OCI-LY7 (cell line): ENCODE measurements around the gene CARMIL1. TPM values are rescaled to one million over a fixed set of nuclear protein-coding genes. Genes with fewer than 3 reads are reported as not detected.

ENCODE experiments used
- BruUV-seq: library from RNA; stranded (reverse); fragments of 400-500 nt; replicated peaks from 2 replicates; lab custom pipeline; 2021; lab: Mats Ljungman, UMichigan
- CTCF ChIA-PET: fragments of 300-600 bp; sonication (Branson Sonifier 250); formaldehyde crosslinking; loops from one replicate; lab custom pipeline; 2022; ENCODE audit warnings: antibody characterized with exemption; ENCODE audit not compliant: unreplicated experiment; lab: Charles Lee
- POLR2A ChIA-PET: fragments of 300-600 bp; sonication (Branson Sonifier 250); formaldehyde crosslinking; loops from one replicate; lab custom pipeline; 2022; ENCODE audit warnings: antibody characterized with exemption; lab: Charles Lee
- DNase-seq: peaks from one replicate; pipeline ENCODE4 v3.0.0-alpha.2; 2015; ENCODE audit warnings: low spot score
- H2AFZ ChIP-seq: fragments of 200-600 bp; sonication (generic), shearing (Covaris generic); 2 replicates; pipeline ENCODE4 v1.6.1; 2014; ENCODE audit warnings: mild to moderate bottlenecking, antibody characterized with exemption, low read length, moderate library complexity
- H3K27ac ChIP-seq: fragments of 200-600 bp; sonication (generic); 2 replicates; pipeline ENCODE4 v1.5.1; 2014; ENCODE audit warnings: mixed run types, low read depth, mild to moderate bottlenecking, moderate library complexity, low read length, inconsistent platforms; ENCODE audit not compliant: poor library complexity, severe bottlenecking
- H3K36me3 ChIP-seq: fragments of 200-600 bp; sonication (generic); 2 replicates; pipeline ENCODE4 v1.6.1; 2014; ENCODE audit warnings: mild to moderate bottlenecking, antibody characterized with exemption, low read length, moderate library complexity, mixed read lengths; ENCODE audit not compliant: insufficient read depth
- H3K4me1 ChIP-seq: fragments of 200-600 bp; sonication (generic); 2 replicates; pipeline ENCODE4 v1.5.1; 2014; ENCODE audit warnings: mild to moderate bottlenecking, low read length; ENCODE audit not compliant: insufficient read depth, poor library complexity, severe bottlenecking
- H3K4me2 ChIP-seq: fragments of 200-600 bp; sonication (generic); 2 replicates; pipeline ENCODE4 v1.6.1; 2014; ENCODE audit warnings: mild to moderate bottlenecking, low read length
- H3K4me3 ChIP-seq: fragments of 200-600 bp; sonication (generic); 2 replicates; pipeline ENCODE4 v1.5.1; 2014; ENCODE audit warnings: mild to moderate bottlenecking, low read depth, low read length; ENCODE audit not compliant: poor library complexity, severe bottlenecking
- H3K79me2 ChIP-seq: fragments of 200-600 bp; sonication (generic); 2 replicates; pipeline ENCODE4 v1.6.1; 2016; ENCODE audit warnings: low read depth, mild to moderate bottlenecking, low read length, moderate library complexity, mixed read lengths; ENCODE audit not compliant: insufficient read depth
- H3K9me2 ChIP-seq: fragments of 200-600 bp; sonication (generic); 2 replicates; pipeline ENCODE4 v1.6.1; 2016; ENCODE audit warnings: mild to moderate bottlenecking, low read length, mixed read lengths; ENCODE audit not compliant: insufficient read depth
- H3K9me3 ChIP-seq: fragments of 200-600 bp; sonication (generic); 2 replicates; pipeline ENCODE4 v1.6.1; 2014; ENCODE audit warnings: mild to moderate bottlenecking, mixed run types, low read length, mixed read lengths
- H4K20me1 ChIP-seq: fragments of 200-600 bp; sonication (generic); 2 replicates; pipeline ENCODE4 v1.6.1; 2014; ENCODE audit warnings: mild to moderate bottlenecking, antibody characterized with exemption, low read length, moderate library complexity, mixed read lengths; ENCODE audit not compliant: insufficient read depth
- CTCF ChIP-seq: fragments of 200-600 bp; sonication (generic); conservative IDR thresholded peaks from 2 replicates; pipeline ENCODE4 v1.5.1; 2014; ENCODE audit warnings: mild to moderate bottlenecking, antibody characterized with exemption, low read length, moderate library complexity, mixed read lengths
- EZH2phosphoT487 ChIP-seq: fragments of 200-600 bp; sonication (generic); IDR thresholded peaks from 2 replicates; pipeline ENCODE4 v1.6.1; 2018; ENCODE audit warnings: low read depth, borderline replicate concordance, mild to moderate bottlenecking, mixed run types, antibody characterized with exemption, low read length, moderate library complexity, mixed read lengths
- intact Hi-C: fragments of 100-400 bp; cut with micrococcal nuclease; formaldehyde crosslinking; loops from one replicate; pipeline ENCODE4 v1.10.0; 2022; ENCODE audit not compliant: unreplicated experiment
- total RNA-seq, 2 experiments: library from RNA; depleted of rRNA in 1 of 2; stranded (reverse); fragments of >200 nt in 1 of 2; shearing (Covaris generic) in 1 of 2; gene quantifications; 2 replicates each; pipeline ENCODE4 v1.2.3, GENCODE V29; 2014 to 2022

CARMIL1 gene
- total RNA-seq, 2 experiments from 2014 or later: 25.5 to 40.1 TPM

- ChIA-PET POLR2A (interaction anchor here (1.0 kb wide), 3 partner anchors 10 to 19 kb away, joined by 3 to 5 read pairs (median 4); no protein-coding TSS in a partner anchor), CTCF (interaction anchor here (0.7 kb wide), 1 partner anchor 77 kb away, joined by 3 read pairs; no protein-coding TSS in a partner anchor)
- H3K4me2 ChIP-seq: no peak overlapping the region
- no peaks in the 10 kb centered on the region for H3K9me2 ChIP-seq
- H3K4me3 ChIP-seq: no peak overlapping the region
- BruUV-seq: no TSS peak
- H4K20me1 ChIP-seq: no peaks in the 10 kb centered on the region
- H3K36me3 ChIP-seq: peaks cover 34% of the 10 kb centered on the region
- H3K79me2 ChIP-seq: no peaks in the 10 kb centered on the region
- intact Hi-C loops: no loop called here
- no peak for TF ChIP-seq EZH2phosphoT487
- no peak for TF ChIP-seq CTCF
- H3K4me1 ChIP-seq: peaks cover 33% of the 10 kb centered on the region
- DNase-seq: no peak
- H3K9me3 ChIP-seq: peaks cover 7% of the 10 kb centered on the region; the same call in 1 of the 2 replicates
- H3K27ac ChIP-seq: no peak overlapping the region
- H2AFZ ChIP-seq: no peak overlapping the region
Observed at GRCh38 chr6:25446830-25447569, 167.8 kb downstream of the CARMIL1 start.

GRCh38 chr6:25447570-25447929 is 168.4 kb downstream of the CARMIL1 start:
- Histone ChIP-seq H3K4me1 (peaks cover 35% of the 10 kb centered on the region), H2AFZ (no peak overlapping the region), H3K79me2 (no peaks in the 10 kb centered on the region), H3K4me3 (no peak overlapping the region), H3K4me2 (no peak overlapping the region), H4K20me1 (no peaks in the 10 kb centered on the region), H3K36me3 (peaks cover 35% of the 10 kb centered on the region), H3K27ac (no peak overlapping the region), H3K9me2 (no peaks in the 10 kb centered on the region), H3K9me3 (peaks cover 7% of the 10 kb centered on the region; the same call in 1 of the 2 replicates)
- no peak for DNase-seq
- POLR2A ChIA-PET: interaction anchor here (1.0 to 1.5 kb wide), 2 partner anchors 11 to 69 kb away, joined by 3 to 4 read pairs; no protein-coding TSS in a partner anchor
- TF ChIP-seq EZH2phosphoT487 (no peak), CTCF (no peak)
- no TSS peak for BruUV-seq
- intact Hi-C loops: no loop called here
- CTCF ChIA-PET: no interaction called here

DNA sequence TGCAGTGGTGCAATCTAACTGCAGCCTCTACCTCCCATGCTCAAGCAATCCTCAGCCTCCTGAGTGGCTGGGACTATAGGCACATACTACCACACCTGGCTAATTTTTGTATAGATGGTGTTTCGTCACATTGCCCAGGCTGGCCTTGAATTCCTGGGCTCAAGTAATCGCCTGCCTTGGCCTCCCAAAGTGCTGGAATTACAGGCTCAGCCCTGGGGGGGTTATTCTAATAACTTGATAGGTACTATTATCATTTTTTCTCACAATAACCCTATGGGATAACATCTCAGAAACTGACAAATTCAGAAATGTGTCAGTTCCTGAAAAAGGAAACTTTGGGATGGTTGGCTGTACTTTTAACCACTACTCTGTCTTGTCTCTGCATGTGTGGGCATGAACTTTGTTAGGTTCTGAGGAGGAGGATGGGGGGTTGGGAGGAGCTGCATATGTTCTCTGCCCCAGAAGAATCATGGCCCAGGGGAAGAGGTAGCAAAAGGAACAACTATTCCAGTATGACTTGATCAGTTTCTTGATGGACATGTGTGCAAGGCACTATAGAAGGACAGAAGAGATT is 169.9 kb downstream of the CARMIL1 start:
- no peak for DNase-seq
- intact Hi-C loops: no loop called here
- no peak overlapping the region for H3K4me3 ChIP-seq
- H2AFZ ChIP-seq: no peak overlapping the region
- H3K4me2 ChIP-seq: no peak overlapping the region
- no peaks in the 10 kb centered on the region for H4K20me1 ChIP-seq
- H3K36me3 ChIP-seq: peaks cover 44% of the 10 kb centered on the region
- ChIA-PET POLR2A (interaction anchor here (0.7 to 1.5 kb wide), 5 partner anchors 12 to 71 kb away, joined by 3 to 5 read pairs (median 3); no protein-coding TSS in a partner anchor), CTCF (no interaction called here)
- no peaks in the 10 kb centered on the region for H3K9me2 ChIP-seq
- no TSS peak for BruUV-seq
- no peaks in the 10 kb centered on the region for H3K79me2 ChIP-seq
- H3K4me1 ChIP-seq: peaks cover 35% of the 10 kb centered on the region
- no peak for TF ChIP-seq EZH2phosphoT487
- no peak for TF ChIP-seq CTCF
- peaks cover 7% of the 10 kb centered on the region; the same call in 1 of the 2 replicates for H3K9me3 ChIP-seq
- no peak overlapping the region for H3K27ac ChIP-seq
